ENCODE measurements around the gene CXCL12. TPM values are rescaled to one million over a fixed set of nuclear protein-coding genes. Genes with fewer than 3 reads are reported as not detected.
A peak's percentile ranks its signal among the peaks of the same experiment; 100 is the strongest.

Gene CXCL12
- total RNA-seq, 1 donor from 2014 or later: 23.7 TPM

DNA sequence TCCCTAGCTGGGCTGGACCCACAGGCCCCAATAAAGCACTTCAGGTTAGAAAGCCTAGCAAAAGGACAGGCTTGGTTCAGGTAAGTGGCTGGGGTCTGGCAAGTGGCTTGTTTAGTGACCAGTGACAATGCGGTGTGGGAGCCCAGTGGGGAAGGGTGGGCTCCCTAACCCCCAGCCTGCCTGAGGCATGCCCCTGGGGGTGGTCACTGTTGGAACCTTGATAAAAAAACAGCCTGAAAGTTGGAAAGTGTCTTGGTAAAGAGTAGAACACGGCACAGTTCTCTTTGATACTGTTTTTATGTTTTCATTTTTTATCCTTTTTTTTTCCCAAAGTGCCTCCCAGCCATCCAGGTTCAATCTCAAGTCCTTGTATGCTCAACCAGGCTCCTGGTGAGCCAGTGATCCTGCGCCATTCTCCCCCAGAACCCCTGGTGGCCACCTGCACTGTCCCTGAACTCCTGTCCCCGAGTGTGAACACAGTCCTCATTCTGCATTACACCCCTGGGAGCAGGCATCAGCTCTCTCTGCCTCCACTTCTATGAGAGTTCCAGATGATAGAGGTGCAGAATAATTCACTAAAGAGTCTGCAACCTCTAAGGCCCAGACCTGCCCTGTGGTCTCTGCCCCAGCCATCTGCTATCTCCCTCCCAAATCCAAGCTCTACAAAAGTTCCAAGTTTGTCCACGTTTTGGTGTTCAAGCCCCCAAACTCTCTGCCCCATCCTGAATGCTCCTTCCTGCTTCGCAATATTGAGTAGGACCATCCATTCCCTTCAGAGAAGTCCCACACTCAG lies 15.0 kb upstream of the CXCL12 start:
- Histone ChIP-seq H3K9me3 (ENCODE audit: insufficient read depth, low read depth, low read length) (no peaks in the 10 kb centered on the region), H3K4me2 (ENCODE audit: low read length) (no peak overlapping the region), H3K9ac (ENCODE audit: low read length) (no peak overlapping the region), H3K4me1 (ENCODE audit: insufficient read depth, low read length) (no peaks in the 10 kb centered on the region), H4K20me1 (ENCODE audit: insufficient read depth, low read length) (no peaks in the 10 kb centered on the region), H3K27me3 (ENCODE audit: insufficient read depth, low read length) (peaks cover 7% of the 10 kb centered on the region), H2AFZ (ENCODE audit: low read depth, low read length) (no peak overlapping the region), H3K79me2 (ENCODE audit: insufficient read depth, low read length) (no peaks in the 10 kb centered on the region), H3K4me3 (ENCODE audit: insufficient read depth, low read depth, low read length) (no peak overlapping the region), H3K36me3 (ENCODE audit: insufficient read depth, low read length) (no peaks in the 10 kb centered on the region), H3K27ac (ENCODE audit: low read depth, low read length) (no peak overlapping the region)
- peaks cover 4% of the 10 kb centered on the region for H3K4me1 Mint-ChIP-seq (ENCODE audit: low read depth, unreplicated experiment)
- no peak overlapping the region for H3K27ac Mint-ChIP-seq (ENCODE audit: unreplicated experiment)
- H3K27me3 Mint-ChIP-seq (ENCODE audit: low read depth, unreplicated experiment): peaks cover 48% of the 10 kb centered on the region
- no peak for TF ChIP-seq EZH2 (IDR thresholded peaks at IDR 0.05; ENCODE audit: insufficient read depth, low read length)
- TF ChIP-seq, protein P1, sequence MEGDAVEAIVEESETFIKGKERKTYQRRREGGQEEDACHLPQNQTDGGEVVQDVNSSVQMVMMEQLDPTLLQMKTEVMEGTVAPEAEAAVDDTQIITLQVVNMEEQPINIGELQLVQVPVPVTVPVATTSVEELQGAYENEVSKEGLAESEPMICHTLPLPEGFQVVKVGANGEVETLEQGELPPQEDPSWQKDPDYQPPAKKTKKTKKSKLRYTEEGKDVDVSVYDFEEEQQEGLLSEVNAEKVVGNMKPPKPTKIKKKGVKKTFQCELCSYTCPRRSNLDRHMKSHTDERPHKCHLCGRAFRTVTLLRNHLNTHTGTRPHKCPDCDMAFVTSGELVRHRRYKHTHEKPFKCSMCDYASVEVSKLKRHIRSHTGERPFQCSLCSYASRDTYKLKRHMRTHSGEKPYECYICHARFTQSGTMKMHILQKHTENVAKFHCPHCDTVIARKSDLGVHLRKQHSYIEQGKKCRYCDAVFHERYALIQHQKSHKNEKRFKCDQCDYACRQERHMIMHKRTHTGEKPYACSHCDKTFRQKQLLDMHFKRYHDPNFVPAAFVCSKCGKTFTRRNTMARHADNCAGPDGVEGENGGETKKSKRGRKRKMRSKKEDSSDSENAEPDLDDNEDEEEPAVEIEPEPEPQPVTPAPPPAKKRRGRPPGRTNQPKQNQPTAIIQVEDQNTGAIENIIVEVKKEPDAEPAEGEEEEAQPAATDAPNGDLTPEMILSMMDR (IDR thresholded peaks at IDR 0.05; ENCODE audit: insufficient read depth, low read depth, low read length): no peak
- no peak overlapping the region for H3K4me3 Mint-ChIP-seq (ENCODE audit: unreplicated experiment)
- FAIRE-seq (no peak), DNase-seq (ENCODE audit: low read depth) (no peak)
- no peaks in the 10 kb centered on the region for H3K36me3 Mint-ChIP-seq (ENCODE audit: low read depth, unreplicated experiment)
- H3K9me3 Mint-ChIP-seq (ENCODE audit: unreplicated experiment): peaks cover 3% of the 10 kb centered on the region

GRCh38 chr10:44398747-44399658 lies 14.1 kb upstream of the CXCL12 start:
- DNase-seq (ENCODE audit: low read depth) (no peak), FAIRE-seq (no peak)
- Histone ChIP-seq H3K27me3 (ENCODE audit: insufficient read depth, low read length) (peaks cover 7% of the 10 kb centered on the region), H4K20me1 (ENCODE audit: insufficient read depth, low read length) (no peaks in the 10 kb centered on the region), H2AFZ (ENCODE audit: low read depth, low read length) (no peak overlapping the region), H3K4me1 (ENCODE audit: insufficient read depth, low read length) (no peaks in the 10 kb centered on the region), H3K79me2 (ENCODE audit: insufficient read depth, low read length) (no peaks in the 10 kb centered on the region), H3K4me3 (ENCODE audit: insufficient read depth, low read depth, low read length) (no peak overlapping the region), H3K36me3 (ENCODE audit: insufficient read depth, low read length) (no peaks in the 10 kb centered on the region), H3K4me2 (ENCODE audit: low read length) (no peak overlapping the region), H3K9me3 (ENCODE audit: insufficient read depth, low read depth, low read length) (no peaks in the 10 kb centered on the region), H3K27ac (ENCODE audit: low read depth, low read length) (no peak overlapping the region), H3K9ac (ENCODE audit: low read length) (no peak overlapping the region)
- Mint-ChIP-seq H3K4me1 (ENCODE audit: low read depth, unreplicated experiment) (peaks cover 4% of the 10 kb centered on the region), H3K27me3 (ENCODE audit: low read depth, unreplicated experiment) (peaks cover 53% of the 10 kb centered on the region), H3K4me3 (ENCODE audit: unreplicated experiment) (no peak overlapping the region), H3K36me3 (ENCODE audit: low read depth, unreplicated experiment) (no peaks in the 10 kb centered on the region), H3K27ac (ENCODE audit: unreplicated experiment) (peak overlapping the region; percentile 30), H3K9me3 (ENCODE audit: unreplicated experiment) (peaks cover 3% of the 10 kb centered on the region)
- no peak for TF ChIP-seq EZH2 (IDR thresholded peaks at IDR 0.05; ENCODE audit: insufficient read depth, low read length)
- TF ChIP-seq, protein P1 (IDR thresholded peaks at IDR 0.05; ENCODE audit: insufficient read depth, low read depth, low read length): no peak
